Adrenal gland (tissue), 5 donors: ENCODE results near the gene MRGPRG.

Experiments
- POLR2A ChIP-seq, 2 donors: fragments of 450-650 bp; IDR thresholded peaks; one replicate each; pipeline ENCODE4 v1.6.1; 2017; ENCODE audit warnings: antibody characterized with exemption in 2 of 2, mild to moderate bottlenecking in 2 of 2, moderate library complexity in 1 of 2
- TF ChIP-seq, protein P1 (sequence below), 6 experiments: fragments of 450-650 bp in 4 of 6; fragments of 200-600 bp in 2 of 6; sonication (generic) in 1 of 6; IDR thresholded peaks; 1 replicate in 5 of 6; 2 replicates in 1 of 6; pipeline versions ENCODE4 v1.5.1 to v1.8.0; 2016 to 2021; ENCODE audit warnings: antibody characterized with exemption in 6 of 6, mild to moderate bottlenecking in 2 of 6, moderate library complexity in 1 of 6
- donor health status: DM: no; HTN: no; CAD: no.

DNA sequence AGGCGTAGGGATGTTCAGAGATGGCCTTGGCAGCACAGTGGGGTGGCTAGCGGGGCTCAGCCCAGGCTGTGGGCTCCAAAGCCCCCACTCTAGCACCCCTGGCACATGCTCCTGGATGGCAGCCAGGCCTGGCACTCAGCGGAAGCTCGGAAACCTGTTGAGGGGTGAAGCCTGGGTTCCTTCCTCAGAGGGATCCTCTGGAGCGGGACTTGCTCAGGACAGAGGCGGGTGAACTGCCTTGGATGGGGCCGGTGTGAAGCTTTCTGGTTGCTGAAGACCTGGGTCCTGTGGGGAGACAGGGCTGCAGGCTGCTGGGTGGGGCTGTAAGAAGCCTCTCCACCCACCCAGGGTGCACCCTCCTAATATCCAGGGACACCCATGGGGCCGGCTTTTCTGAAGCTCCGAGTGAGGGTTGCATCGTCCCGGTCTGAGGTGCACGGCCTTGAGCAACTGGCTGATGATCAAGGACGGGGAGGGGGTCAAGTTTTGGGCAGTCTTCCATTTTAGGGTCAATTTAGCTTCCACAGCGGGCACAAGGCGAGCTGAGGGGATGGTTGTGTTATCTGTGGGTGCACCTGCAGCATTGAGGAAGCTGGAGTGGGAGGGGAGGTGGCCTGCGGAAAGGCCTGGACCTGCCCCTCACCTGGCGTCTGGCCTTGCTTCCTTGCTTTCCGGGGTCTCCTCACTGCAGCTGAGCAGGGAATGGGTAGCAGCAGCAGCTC is 8.4 kb upstream of the MRGPRG start:
- TF ChIP-seq, protein P1, sequence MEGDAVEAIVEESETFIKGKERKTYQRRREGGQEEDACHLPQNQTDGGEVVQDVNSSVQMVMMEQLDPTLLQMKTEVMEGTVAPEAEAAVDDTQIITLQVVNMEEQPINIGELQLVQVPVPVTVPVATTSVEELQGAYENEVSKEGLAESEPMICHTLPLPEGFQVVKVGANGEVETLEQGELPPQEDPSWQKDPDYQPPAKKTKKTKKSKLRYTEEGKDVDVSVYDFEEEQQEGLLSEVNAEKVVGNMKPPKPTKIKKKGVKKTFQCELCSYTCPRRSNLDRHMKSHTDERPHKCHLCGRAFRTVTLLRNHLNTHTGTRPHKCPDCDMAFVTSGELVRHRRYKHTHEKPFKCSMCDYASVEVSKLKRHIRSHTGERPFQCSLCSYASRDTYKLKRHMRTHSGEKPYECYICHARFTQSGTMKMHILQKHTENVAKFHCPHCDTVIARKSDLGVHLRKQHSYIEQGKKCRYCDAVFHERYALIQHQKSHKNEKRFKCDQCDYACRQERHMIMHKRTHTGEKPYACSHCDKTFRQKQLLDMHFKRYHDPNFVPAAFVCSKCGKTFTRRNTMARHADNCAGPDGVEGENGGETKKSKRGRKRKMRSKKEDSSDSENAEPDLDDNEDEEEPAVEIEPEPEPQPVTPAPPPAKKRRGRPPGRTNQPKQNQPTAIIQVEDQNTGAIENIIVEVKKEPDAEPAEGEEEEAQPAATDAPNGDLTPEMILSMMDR (IDR thresholded peaks at IDR 0.05) = no peak
- no peak for TF ChIP-seq POLR2A (IDR thresholded peaks at IDR 0.05)
